Measurements from ENCODE around the gene SPAG17. TPM values are rescaled to one million over a fixed set of nuclear protein-coding genes. Genes with fewer than 3 reads are reported as not detected.

Gene SPAG17
- polyA plus RNA-seq, result 10 to 100 TPM; 14.2 to 15.4 TPM

GRCh38 chr1:118185084-118185832 lies at the start of gene SPAG17:
TSS of gene SPAG17 (minus strand) at chr1:118185228. CDS start at chr1:118185157, 71 bp downstream.
- no peak within 1 kb of the TSS for H3K27ac ChIP-seq (ENCODE audit: low read depth in 2 of 2, low read length in 1 of 2)
- no peaks in the 10 kb centered on the region for H3K27me3 ChIP-seq (ENCODE audit: control insufficient read depth in 1 of 2, insufficient read depth in 2 of 2, low read length in 2 of 2)
- H3K4me3 ChIP-seq (ENCODE audit: low read depth in 1 of 2, low read length in 2 of 2), result peak within 1 kb of the TSS; percentile 44 to 52
- 5 to 11% methylated on average over 30 of the region's 30 CpGs for WGBS, 2 donors
- peaks cover 2 to 7% of the 10 kb centered on the region in 2 donors for H3K4me1 ChIP-seq (ENCODE audit: control insufficient read depth in 2 of 2, insufficient read depth in 2 of 2, low read length in 1 of 2)
- H3K36me3 ChIP-seq (ENCODE audit: control insufficient read depth in 2 of 2, insufficient read depth in 2 of 2, low read length in 1 of 2), result no peaks in the 10 kb centered on the region
- H3K9me3 ChIP-seq (ENCODE audit: control insufficient read depth in 2 of 2, insufficient read depth in 1 of 2, low read depth in 1 of 2, low read length in 1 of 2), result no peaks in the 10 kb centered on the region

GRCh38 chr1:118225471-118225870 lies 40.4 kb upstream of the SPAG17 start:
- Histone ChIP-seq H3K9me3 (ENCODE audit: control insufficient read depth in 2 of 2, insufficient read depth in 1 of 2, low read depth in 1 of 2, low read length in 1 of 2) (peaks cover 0 to 2% of the 10 kb centered on the region in 2 donors), H3K27me3 (ENCODE audit: control insufficient read depth in 1 of 2, insufficient read depth in 2 of 2, low read length in 2 of 2) (no peaks in the 10 kb centered on the region), H3K4me1 (ENCODE audit: control insufficient read depth in 2 of 2, insufficient read depth in 2 of 2, low read length in 1 of 2) (no peaks in the 10 kb centered on the region), H3K36me3 (ENCODE audit: control insufficient read depth in 2 of 2, insufficient read depth in 2 of 2, low read length in 1 of 2) (no peaks in the 10 kb centered on the region), H3K27ac (ENCODE audit: low read depth in 2 of 2, low read length in 1 of 2) (no peak overlapping the region), H3K4me3 (ENCODE audit: low read depth in 1 of 2, low read length in 2 of 2) (no peak overlapping the region)
- 85% methylated on average over 6 of the region's 6 CpGs for WGBS, 2 donors

GRCh38 chr1:118223426-118223825 lies 38.4 kb upstream of the SPAG17 start:
- H3K4me3 ChIP-seq (ENCODE audit: low read depth in 1 of 2, low read length in 2 of 2), result no peak overlapping the region
- H3K4me1 ChIP-seq (ENCODE audit: control insufficient read depth in 2 of 2, insufficient read depth in 2 of 2, low read length in 1 of 2), result no peaks in the 10 kb centered on the region
- no peaks in the 10 kb centered on the region for H3K36me3 ChIP-seq (ENCODE audit: control insufficient read depth in 2 of 2, insufficient read depth in 2 of 2, low read length in 1 of 2)
- H3K27me3 ChIP-seq (ENCODE audit: control insufficient read depth in 1 of 2, insufficient read depth in 2 of 2, low read length in 2 of 2), result no peaks in the 10 kb centered on the region
- 41 to 73% methylated on average over 1 of the region's 1 CpG for WGBS, 2 donors
- H3K27ac ChIP-seq (ENCODE audit: low read depth in 2 of 2, low read length in 1 of 2), result no peak overlapping the region
- peaks cover 0 to 2% of the 10 kb centered on the region in 2 donors for H3K9me3 ChIP-seq (ENCODE audit: control insufficient read depth in 2 of 2, insufficient read depth in 1 of 2, low read depth in 1 of 2, low read length in 1 of 2)

- no peaks in the 10 kb centered on the region for H3K4me1 ChIP-seq (ENCODE audit: control insufficient read depth in 2 of 2, insufficient read depth in 2 of 2, low read length in 1 of 2)
- H3K27me3 ChIP-seq (ENCODE audit: control insufficient read depth in 1 of 2, insufficient read depth in 2 of 2, low read length in 2 of 2), result no peaks in the 10 kb centered on the region
- 79 to 82% methylated on average over 2 of the region's 2 CpGs for WGBS, 2 donors
- H3K27ac ChIP-seq (ENCODE audit: low read depth in 2 of 2, low read length in 1 of 2), result no peak overlapping the region
- H3K4me3 ChIP-seq (ENCODE audit: low read depth in 1 of 2, low read length in 2 of 2), result no peak overlapping the region
- no peaks in the 10 kb centered on the region for H3K9me3 ChIP-seq (ENCODE audit: control insufficient read depth in 2 of 2, insufficient read depth in 1 of 2, low read depth in 1 of 2, low read length in 1 of 2)
- no peaks in the 10 kb centered on the region for H3K36me3 ChIP-seq (ENCODE audit: control insufficient read depth in 2 of 2, insufficient read depth in 2 of 2, low read length in 1 of 2)
Measured at GRCh38 chr1:118219438-118219837, 34.4 kb upstream of the SPAG17 start.

- Histone ChIP-seq H3K36me3 (ENCODE audit: control insufficient read depth in 2 of 2, insufficient read depth in 2 of 2, low read length in 1 of 2) (no peaks in the 10 kb centered on the region), H3K4me1 (ENCODE audit: control insufficient read depth in 2 of 2, insufficient read depth in 2 of 2, low read length in 1 of 2) (no peaks in the 10 kb centered on the region), H3K27ac (ENCODE audit: low read depth in 2 of 2, low read length in 1 of 2) (no peak overlapping the region), H3K9me3 (ENCODE audit: control insufficient read depth in 2 of 2, insufficient read depth in 1 of 2, low read depth in 1 of 2, low read length in 1 of 2) (no peaks in the 10 kb centered on the region), H3K27me3 (ENCODE audit: control insufficient read depth in 1 of 2, insufficient read depth in 2 of 2, low read length in 2 of 2) (no peaks in the 10 kb centered on the region), H3K4me3 (ENCODE audit: low read depth in 1 of 2, low read length in 2 of 2) (no peak overlapping the region)
- 54 to 59% methylated on average over 5 of the region's 5 CpGs for WGBS, 2 donors
Measured at GRCh38 chr1:118217141-118217838, 32.3 kb upstream of the SPAG17 start.

- peaks cover 0 to under 1% of the 10 kb centered on the region in 2 donors for H3K4me1 ChIP-seq (ENCODE audit: control insufficient read depth in 2 of 2, insufficient read depth in 2 of 2, low read length in 1 of 2)
- H3K36me3 ChIP-seq (ENCODE audit: control insufficient read depth in 2 of 2, insufficient read depth in 2 of 2, low read length in 1 of 2), result no peaks in the 10 kb centered on the region
- WGBS, 2 donors, result 89 to 92% methylated on average over 2 of the region's 2 CpGs
- H3K4me3 ChIP-seq (ENCODE audit: low read depth in 1 of 2, low read length in 2 of 2), result no peak overlapping the region
- H3K9me3 ChIP-seq (ENCODE audit: control insufficient read depth in 2 of 2, insufficient read depth in 1 of 2, low read depth in 1 of 2, low read length in 1 of 2), result no peaks in the 10 kb centered on the region
- no peaks in the 10 kb centered on the region for H3K27me3 ChIP-seq (ENCODE audit: control insufficient read depth in 1 of 2, insufficient read depth in 2 of 2, low read length in 2 of 2)
- H3K27ac ChIP-seq (ENCODE audit: low read depth in 2 of 2, low read length in 1 of 2), result no peak overlapping the region
Measured at GRCh38 chr1:118214866-118215265, 29.8 kb upstream of the SPAG17 start.

GRCh38 chr1:118210723-118211110 lies 25.7 kb upstream of the SPAG17 start:
- no peak overlapping the region for H3K4me3 ChIP-seq (ENCODE audit: low read depth in 1 of 2, low read length in 2 of 2)
- 51 to 55% methylated on average over 3 of the region's 3 CpGs for WGBS, 2 donors
- H3K27ac ChIP-seq (ENCODE audit: low read depth in 2 of 2, low read length in 1 of 2), result peak overlapping the region in 1 of 2 donors; percentile 52
- no peaks in the 10 kb centered on the region for H3K36me3 ChIP-seq (ENCODE audit: control insufficient read depth in 2 of 2, insufficient read depth in 2 of 2, low read length in 1 of 2)
- no peaks in the 10 kb centered on the region for H3K27me3 ChIP-seq (ENCODE audit: control insufficient read depth in 1 of 2, insufficient read depth in 2 of 2, low read length in 2 of 2)
- H3K9me3 ChIP-seq (ENCODE audit: control insufficient read depth in 2 of 2, insufficient read depth in 1 of 2, low read depth in 1 of 2, low read length in 1 of 2), result no peaks in the 10 kb centered on the region
- peaks cover 0 to 6% of the 10 kb centered on the region in 2 donors for H3K4me1 ChIP-seq (ENCODE audit: control insufficient read depth in 2 of 2, insufficient read depth in 2 of 2, low read length in 1 of 2)

GRCh38 chr1:118210051-118210722 lies 25.2 kb upstream of the SPAG17 start:
- Histone ChIP-seq H3K36me3 (ENCODE audit: control insufficient read depth in 2 of 2, insufficient read depth in 2 of 2, low read length in 1 of 2) (no peaks in the 10 kb centered on the region), H3K9me3 (ENCODE audit: control insufficient read depth in 2 of 2, insufficient read depth in 1 of 2, low read depth in 1 of 2, low read length in 1 of 2) (no peaks in the 10 kb centered on the region), H3K27me3 (ENCODE audit: control insufficient read depth in 1 of 2, insufficient read depth in 2 of 2, low read length in 2 of 2) (no peaks in the 10 kb centered on the region), H3K27ac (ENCODE audit: low read depth in 2 of 2, low read length in 1 of 2) (peak overlapping the region; percentile 35 to 52), H3K4me3 (ENCODE audit: low read depth in 1 of 2, low read length in 2 of 2) (no peak overlapping the region), H3K4me1 (ENCODE audit: control insufficient read depth in 2 of 2, insufficient read depth in 2 of 2, low read length in 1 of 2) (peaks cover 0 to 6% of the 10 kb centered on the region in 2 donors)
- 72 to 77% methylated on average over 1 of the region's 1 CpG for WGBS, 2 donors

- H3K27ac ChIP-seq (ENCODE audit: low read depth in 2 of 2, low read length in 1 of 2), result peak overlapping the region; percentile 35 to 51
- no peaks in the 10 kb centered on the region for H3K9me3 ChIP-seq (ENCODE audit: control insufficient read depth in 2 of 2, insufficient read depth in 1 of 2, low read depth in 1 of 2, low read length in 1 of 2)
- no peaks in the 10 kb centered on the region for H3K36me3 ChIP-seq (ENCODE audit: control insufficient read depth in 2 of 2, insufficient read depth in 2 of 2, low read length in 1 of 2)
- peaks cover 0 to 6% of the 10 kb centered on the region in 2 donors for H3K4me1 ChIP-seq (ENCODE audit: control insufficient read depth in 2 of 2, insufficient read depth in 2 of 2, low read length in 1 of 2)
- H3K27me3 ChIP-seq (ENCODE audit: control insufficient read depth in 1 of 2, insufficient read depth in 2 of 2, low read length in 2 of 2), result no peaks in the 10 kb centered on the region
- no peak overlapping the region for H3K4me3 ChIP-seq (ENCODE audit: low read depth in 1 of 2, low read length in 2 of 2)
- 45 to 65% methylated on average over 6 of the region's 6 CpGs for WGBS, 2 donors
Measured at GRCh38 chr1:118209648-118210047, 24.6 kb upstream of the SPAG17 start.

Measured in esophagus (tissue), 2 donors.